NT2/D1 (cell line): Measurements from ENCODE around the gene NAGA.

Experiments
- SUZ12 ChIP-seq: IDR thresholded peaks from 2 replicates; pipeline ENCODE4 v1.6.1; 2011; ENCODE audit not compliant: insufficient read length, insufficient read depth; ENCODE audit errors: extremely low read depth
- YY1 ChIP-seq: IDR thresholded peaks from 2 replicates; pipeline ENCODE4 v1.6.1; 2011; ENCODE audit not compliant: insufficient read length, insufficient read depth
- ZNF274 ChIP-seq: IDR thresholded peaks from 2 replicates; pipeline ENCODE4 v1.6.1; 2011; ENCODE audit warnings: mild to moderate bottlenecking, low read depth, low read length

DNA sequence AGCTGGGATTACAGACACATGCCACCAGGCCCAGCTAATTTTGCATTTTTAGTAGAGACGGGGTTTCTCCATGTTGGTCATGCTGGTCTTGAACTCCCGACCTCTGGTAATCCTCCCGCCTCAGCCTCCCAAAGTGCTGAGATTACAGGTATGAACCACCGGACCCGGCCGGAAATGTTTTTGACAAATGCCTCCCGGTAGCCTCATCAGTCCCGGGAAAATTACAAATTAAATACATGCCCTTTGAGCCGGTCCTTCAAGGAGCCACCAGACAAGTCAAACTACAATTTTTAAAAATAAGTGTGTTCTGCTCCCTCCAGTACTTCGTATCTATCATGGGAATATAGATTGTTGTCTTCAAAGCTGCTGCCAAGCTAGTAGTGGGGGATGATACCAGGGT is 54.5 kb downstream of the NAGA start:
- TF ChIP-seq SUZ12: no peak
- TF ChIP-seq ZNF274: no peak
- no peak for TF ChIP-seq YY1
